CD4-positive, alpha-beta T cell treated with Interleukin-1 beta for 1 hour (primary cell): ENCODE measurements around the gene TMEM244.

Experiments used
- DNase-seq, 2 donors: peaks; one replicate each; pipeline ENCODE4 v3.0.0-alpha.2; 2020 to 2022

Gene TMEM244

GRCh38 chr6:129801909-129802308, 59.2 kb downstream of the TMEM244 start:
- no peak for DNase-seq

GRCh38 chr6:129795261-129795660, 65.9 kb downstream of the TMEM244 start:
- DNase-seq: no peak

- no peak for DNase-seq
These were observed 67.7 kb downstream of the TMEM244 start for GRCh38 chr6:129793447-129793846.

GRCh38 chr6:129792049-129792448, 69.1 kb downstream of the TMEM244 start:
- no peak for DNase-seq

- DNase-seq: no peak
These were observed 70.3 kb downstream of the TMEM244 start for GRCh38 chr6:129790785-129791184.

GRCh38 chr6:129789974-129790373, 71.1 kb downstream of the TMEM244 start:
- no peak for DNase-seq

GRCh38 chr6:129787816-129788215, 73.3 kb downstream of the TMEM244 start:
- no peak for DNase-seq

GRCh38 chr6:129786548-129786947, 74.6 kb downstream of the TMEM244 start:
- DNase-seq: no peak

GRCh38 chr6:129785756-129786135, 75.4 kb downstream of the TMEM244 start:
- DNase-seq: no peak

- no peak for DNase-seq
These were observed 75.9 kb downstream of the TMEM244 start for GRCh38 chr6:129785047-129785755.
